Measurements from ENCODE around the gene ADGRV1. TPM values are rescaled to one million over a fixed set of nuclear protein-coding genes. Genes with fewer than 3 reads are reported as not detected.

The ADGRV1 gene
- total and polyA plus RNA-seq, 9 of the 15 experiments (the other 6 are each of a cell fraction or from before 2014, with no cell fraction given), result 21.7 to 156 (median 58.2) TPM

GRCh38 chr5:90641528-90641927 is 82.9 kb downstream of the ADGRV1 start (continued):
- no peak for TF ChIP-seq MGA (IDR thresholded peaks at IDR 0.05)
- TF ChIP-seq ZFX (CRISPR knock-in tag; IDR thresholded peaks at IDR 0.05), result no peak
- TF ChIP-seq SOX6 (IDR thresholded peaks at IDR 0.05), result no peak
- TF ChIP-seq BRCA1 (IDR thresholded peaks at IDR 0.05), result no peak
- no peak for TF ChIP-seq BRCA1 (CRISPR knock-in tag; IDR thresholded peaks at IDR 0.05)
- TF ChIP-seq CBFA2T3 (IDR thresholded peaks at IDR 0.05), result peak; percentile 43; the same call in 1 of the 2 replicates
- peak; percentile 55; the same call in 1 of the 2 replicates for TF ChIP-seq EP300 (IDR thresholded peaks at IDR 0.05; ENCODE audit: low read length)
- TF ChIP-seq ZEB2 (IDR thresholded peaks at IDR 0.05), result no peak
- TF ChIP-seq MTA2 (IDR thresholded peaks at IDR 0.05; ENCODE audit: low read depth), result no peak
- TF ChIP-seq CXXC5 (CRISPR knock-in tag; IDR thresholded peaks at IDR 0.05), result no peak
- 0 out of 4 replicates have a peak, but pooled peaks of 1 of the 2 experiments have one; percentile 15 for TF ChIP-seq ZNF639 (CRISPR knock-in tag; conservative IDR thresholded peaks at IDR 0.05 in 1 of 2, IDR thresholded peaks at IDR 0.05 in 1 of 2)
- no peak; the same call in 1 of the 2 replicates for TF ChIP-seq GTF2A2 (tag; IDR thresholded peaks at IDR 0.05)
- TF ChIP-seq U2AF1 (optimal IDR thresholded peaks at IDR 0.05; ENCODE audit: low read depth, low read length), result no peak
- no peak for TF ChIP-seq POLR2H (tag; IDR thresholded peaks at IDR 0.05; ENCODE audit: low read depth)
- TF ChIP-seq CTCFL (IDR thresholded peaks at IDR 0.05; ENCODE audit: borderline replicate concordance, insufficient read depth, low read depth, low read length, poor library complexity, severe bottlenecking), result no peak

Data from K562 (cell line).